Type B pancreatic cell (in vitro differentiated cells): ENCODE results near the gene EHBP1L1. TPM values are rescaled to one million over a fixed set of nuclear protein-coding genes. Genes with fewer than 3 reads are reported as not detected.

Experiments
- DNase-seq: peaks from one replicate; pipeline ENCODE4 v3.0.0; 2021; ENCODE audit warnings: mixed read lengths; ENCODE audit not compliant: unreplicated experiment; ENCODE audit errors: extremely low spot score
- H3K27ac Mint-ChIP-seq: 2 replicates; pipeline ENCODE4 v1.8.0; 2021; ENCODE audit warnings: mild to moderate bottlenecking, mixed read lengths
- H3K27me3 Mint-ChIP-seq: 2 replicates; pipeline ENCODE4 v1.8.0; 2021; ENCODE audit warnings: mixed read lengths
- H3K36me3 Mint-ChIP-seq: 2 replicates; pipeline ENCODE4 v1.8.0; 2021; ENCODE audit warnings: mixed read lengths
- H3K4me1 Mint-ChIP-seq: one replicate; pipeline ENCODE4 v1.8.0; 2021; ENCODE audit warnings: mixed read lengths; ENCODE audit not compliant: unreplicated experiment
- H3K4me3 Mint-ChIP-seq: 2 replicates; pipeline ENCODE4 v1.8.0; 2021; ENCODE audit warnings: mild to moderate bottlenecking, mixed read lengths
- H3K9me3 Mint-ChIP-seq: 2 replicates; pipeline ENCODE4 v1.8.0; 2021; ENCODE audit warnings: mixed read lengths
- total RNA-seq: library from RNA; stranded (reverse); gene quantifications from 2 replicates; pipeline ENCODE4 v1.2.1, GENCODE V29; 2021; ENCODE audit warnings: low replicate concordance
- TF ChIP-seq, protein P1 (sequence below): fragments of 200-600 bp; sonication (generic); conservative IDR thresholded peaks from 2 replicates; pipeline ENCODE4 v1.5.0; 2021; ENCODE audit warnings: antibody characterized with exemption, mild to moderate bottlenecking

EHBP1L1 gene
- total RNA-seq, 1 donor from 2014 or later: 14.7 TPM

DNA sequence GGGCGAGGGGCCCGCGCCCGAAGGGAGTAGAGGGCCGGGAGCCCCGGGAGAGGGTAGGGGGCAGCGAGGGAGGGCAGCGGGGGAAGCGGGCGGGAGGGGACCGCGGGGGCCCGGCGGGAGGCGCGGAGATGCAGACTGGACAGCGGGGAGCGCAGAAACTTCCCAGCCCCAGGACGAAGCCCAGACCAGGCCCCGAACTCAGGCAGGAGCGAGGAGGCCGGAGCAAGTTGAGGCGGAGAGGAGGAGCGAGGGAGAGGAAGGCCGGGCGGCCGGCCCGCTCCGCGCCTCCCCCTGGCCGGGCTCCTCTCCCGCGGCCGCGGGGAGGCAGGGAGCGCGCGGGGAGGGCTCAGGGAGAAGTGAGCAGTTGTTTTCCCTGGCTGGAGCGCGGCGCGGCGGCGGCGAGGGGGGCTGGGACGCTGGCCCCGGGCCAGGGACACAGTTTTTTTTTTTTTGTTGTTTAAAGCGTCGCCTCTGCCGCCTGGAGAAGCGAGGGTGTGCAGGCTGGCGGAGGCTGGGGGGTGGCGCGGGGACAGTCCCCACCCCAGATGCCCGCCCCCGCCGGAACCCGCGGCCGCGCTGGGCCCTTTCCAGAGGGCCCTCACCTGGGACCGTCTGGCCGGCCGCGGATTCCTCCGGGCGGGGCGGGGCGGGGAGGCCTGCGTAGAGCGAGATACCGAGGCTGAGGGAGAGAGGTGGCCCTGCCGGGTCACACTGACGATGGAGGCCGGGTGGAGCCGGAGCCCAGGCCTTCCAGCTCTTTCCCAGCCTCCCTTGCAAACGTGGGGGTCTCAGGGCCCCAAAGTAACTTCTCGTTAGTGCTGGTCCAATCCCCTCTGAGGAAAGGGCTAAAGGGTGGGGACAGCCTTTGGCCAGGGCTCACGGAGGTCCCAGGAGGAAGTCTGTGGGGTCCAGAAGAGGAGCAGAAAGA lies 17.6 kb upstream of the EHBP1L1 start, which contains the start of gene LTBP3:
Gene LTBP3 (minus strand): TSS at position 358 of the 928 bp plus-strand sequence. CDS start 400 bp downstream, outside the sequence.
- Mint-ChIP-seq H3K4me3 (peak within 1 kb of the TSS; percentile 86), H3K27ac (peak within 1 kb of the TSS; percentile 92), H3K27me3 (peaks cover 2% of the 10 kb centered on the region), H3K4me1 (peaks cover 42% of the 10 kb centered on the region), H3K36me3 (no peaks in the 10 kb centered on the region), H3K9me3 (no peaks in the 10 kb centered on the region)
- no peak for DNase-seq
- TF ChIP-seq, protein P1, sequence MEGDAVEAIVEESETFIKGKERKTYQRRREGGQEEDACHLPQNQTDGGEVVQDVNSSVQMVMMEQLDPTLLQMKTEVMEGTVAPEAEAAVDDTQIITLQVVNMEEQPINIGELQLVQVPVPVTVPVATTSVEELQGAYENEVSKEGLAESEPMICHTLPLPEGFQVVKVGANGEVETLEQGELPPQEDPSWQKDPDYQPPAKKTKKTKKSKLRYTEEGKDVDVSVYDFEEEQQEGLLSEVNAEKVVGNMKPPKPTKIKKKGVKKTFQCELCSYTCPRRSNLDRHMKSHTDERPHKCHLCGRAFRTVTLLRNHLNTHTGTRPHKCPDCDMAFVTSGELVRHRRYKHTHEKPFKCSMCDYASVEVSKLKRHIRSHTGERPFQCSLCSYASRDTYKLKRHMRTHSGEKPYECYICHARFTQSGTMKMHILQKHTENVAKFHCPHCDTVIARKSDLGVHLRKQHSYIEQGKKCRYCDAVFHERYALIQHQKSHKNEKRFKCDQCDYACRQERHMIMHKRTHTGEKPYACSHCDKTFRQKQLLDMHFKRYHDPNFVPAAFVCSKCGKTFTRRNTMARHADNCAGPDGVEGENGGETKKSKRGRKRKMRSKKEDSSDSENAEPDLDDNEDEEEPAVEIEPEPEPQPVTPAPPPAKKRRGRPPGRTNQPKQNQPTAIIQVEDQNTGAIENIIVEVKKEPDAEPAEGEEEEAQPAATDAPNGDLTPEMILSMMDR: no peak

DNA sequence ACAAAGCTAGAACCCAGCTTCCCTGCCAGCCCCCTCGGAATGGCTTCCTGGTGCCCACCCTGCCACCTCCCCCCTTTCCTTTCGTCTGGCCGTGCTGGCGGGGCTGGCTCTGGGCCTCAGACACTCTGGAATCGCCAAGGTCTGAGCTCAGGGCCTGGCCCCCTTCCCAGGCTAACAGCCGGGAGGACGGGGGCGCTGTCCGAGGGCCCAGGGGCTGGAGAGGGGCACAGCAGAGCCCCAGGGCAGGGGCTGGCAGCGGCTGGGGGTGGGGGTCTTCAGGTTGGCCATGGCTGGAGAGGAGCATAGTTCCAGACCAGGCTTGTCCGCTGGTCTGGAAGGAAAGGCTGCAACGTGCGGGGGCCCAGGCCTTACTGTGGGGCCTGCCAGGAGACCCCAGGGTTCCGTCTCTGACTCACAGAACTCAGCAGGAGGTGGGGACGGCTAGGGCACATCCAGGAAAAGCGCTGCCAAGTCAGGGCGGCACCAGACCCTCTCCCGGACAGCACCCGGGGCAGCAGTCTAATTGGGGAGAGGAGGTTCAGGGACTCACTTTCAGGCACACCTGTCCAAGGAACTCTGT lies 16.8 kb upstream of the EHBP1L1 start:
- peak overlapping the region; percentile 74 for H3K4me3 Mint-ChIP-seq
- peaks cover 42% of the 10 kb centered on the region for H3K4me1 Mint-ChIP-seq
- H3K36me3 Mint-ChIP-seq: no peaks in the 10 kb centered on the region
- no peaks in the 10 kb centered on the region for H3K9me3 Mint-ChIP-seq
- H3K27me3 Mint-ChIP-seq: peaks cover 2% of the 10 kb centered on the region
- TF ChIP-seq, protein P1: no peak
- DNase-seq: no peak
- peak overlapping the region; percentile 92 for H3K27ac Mint-ChIP-seq

DNA sequence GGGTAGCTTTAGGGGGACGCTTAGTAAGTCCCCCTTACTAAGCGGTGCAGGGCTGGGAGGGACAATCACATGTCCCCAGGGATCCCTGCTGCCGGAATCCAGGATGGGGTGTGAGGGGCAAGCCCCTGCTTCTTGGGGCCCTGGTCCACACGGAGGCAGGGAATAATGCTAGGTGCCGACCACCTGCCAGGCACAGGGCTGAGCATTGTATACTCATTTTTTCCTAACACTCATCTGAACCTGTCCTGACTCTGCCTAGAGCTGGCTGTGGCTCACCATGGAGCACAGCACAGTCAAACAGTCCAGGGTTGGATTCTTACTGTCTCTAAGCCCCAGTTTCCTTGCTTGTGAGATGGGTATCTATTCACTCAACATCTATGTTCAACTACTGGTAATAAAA lies 16.3 kb upstream of the EHBP1L1 start:
- Mint-ChIP-seq H3K27me3 (peaks cover 2% of the 10 kb centered on the region), H3K4me3 (peak overlapping the region; percentile 71), H3K9me3 (no peaks in the 10 kb centered on the region), H3K36me3 (no peaks in the 10 kb centered on the region), H3K4me1 (peaks cover 39% of the 10 kb centered on the region), H3K27ac (peak overlapping the region; percentile 92)
- no peak for DNase-seq
- TF ChIP-seq, protein P1: no peak

DNA sequence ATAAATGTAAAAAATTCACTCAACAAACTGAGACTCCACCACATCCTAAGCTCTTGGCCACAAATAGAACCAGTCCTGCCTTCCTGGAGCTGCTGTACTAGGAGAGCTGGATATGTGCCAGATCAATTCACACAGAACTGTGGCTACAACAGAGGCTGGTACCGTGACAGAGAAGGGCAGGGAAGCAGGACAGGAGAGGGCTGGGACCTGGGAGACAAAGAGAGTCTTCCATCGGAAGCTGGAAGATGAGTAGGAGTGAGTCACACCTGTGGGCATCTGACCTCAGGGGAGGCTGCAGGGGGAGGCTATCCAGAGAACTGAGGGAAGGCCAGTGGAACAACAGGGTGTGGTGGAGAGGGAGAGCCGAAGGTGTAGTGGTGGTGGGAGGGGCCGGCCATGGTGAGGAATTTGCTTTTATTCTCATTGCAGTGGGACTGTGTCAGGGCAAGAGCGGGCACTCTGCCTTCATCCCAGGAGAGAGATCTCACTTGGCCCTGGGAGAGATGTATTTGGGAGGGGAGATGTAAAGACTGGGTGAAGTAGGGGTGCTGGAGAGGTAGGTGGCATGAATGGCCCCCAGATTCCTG lies 15.8 kb upstream of the EHBP1L1 start:
- Mint-ChIP-seq H3K4me3 (peak overlapping the region; percentile 74), H3K27ac (peak overlapping the region; percentile 92), H3K4me1 (peaks cover 34% of the 10 kb centered on the region), H3K9me3 (no peaks in the 10 kb centered on the region), H3K36me3 (no peaks in the 10 kb centered on the region), H3K27me3 (peaks cover 2% of the 10 kb centered on the region)
- TF ChIP-seq, protein P1: no peak
- no peak for DNase-seq

DNA sequence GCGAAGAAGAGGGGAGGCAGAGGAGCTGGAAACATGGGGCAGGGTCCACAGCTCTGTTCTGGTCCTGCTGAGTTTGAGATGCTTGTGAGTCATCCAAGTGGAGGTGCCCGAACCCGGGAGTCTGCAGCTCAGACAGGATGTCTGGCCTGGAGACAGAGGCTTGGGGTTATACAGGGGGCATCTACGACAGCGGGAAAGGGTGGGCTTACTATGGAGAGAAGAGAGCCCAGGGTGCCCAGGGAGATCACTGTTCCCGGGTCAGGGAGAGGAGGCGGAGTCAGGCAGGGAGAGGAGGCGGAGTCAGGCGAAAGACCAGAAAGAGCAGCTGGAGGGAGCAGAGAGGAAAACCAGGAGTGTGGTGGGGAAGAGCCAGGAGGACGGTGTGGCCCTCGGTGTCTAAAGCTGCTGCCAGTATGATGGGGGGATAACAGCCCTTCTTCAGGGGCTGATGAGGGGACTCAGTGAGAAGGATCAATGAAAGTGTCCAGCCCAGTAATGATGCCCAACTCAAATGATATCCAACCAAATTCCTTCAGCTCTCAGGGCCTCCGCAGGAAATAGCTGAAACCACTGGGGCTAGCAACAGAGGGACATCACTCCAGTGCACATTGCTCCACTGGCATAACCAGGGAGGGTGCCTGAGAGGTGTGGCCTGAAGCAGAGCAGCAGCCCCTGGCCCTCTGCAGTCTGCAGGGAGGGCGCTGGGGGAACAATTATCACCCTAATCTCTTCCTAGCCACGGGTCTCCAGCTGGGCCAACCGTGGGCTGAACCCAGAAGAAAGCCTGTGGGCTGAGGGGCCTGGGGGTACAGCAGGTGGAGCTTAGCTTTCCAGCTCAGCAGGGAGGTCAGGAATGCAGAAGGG lies 15.1 kb upstream of the EHBP1L1 start:
- DNase-seq: no peak
- peaks cover 2% of the 10 kb centered on the region for H3K27me3 Mint-ChIP-seq

More for the DNA sequence above, 15.1 kb upstream of the EHBP1L1 start:
- Mint-ChIP-seq H3K36me3 (no peaks in the 10 kb centered on the region), H3K9me3 (no peaks in the 10 kb centered on the region), H3K4me1 (peaks cover 27% of the 10 kb centered on the region), H3K27ac (peak overlapping the region; percentile 92), H3K4me3 (peak overlapping the region; percentile 74)
- TF ChIP-seq, protein P1: no peak
